Tibial nerve (tissue), 4 donors: ENCODE measurements around the gene REPS1. TPM values are rescaled to one million over a fixed set of nuclear protein-coding genes. Genes with fewer than 3 reads are reported as not detected.
"Not testable (repeated sequence)": the region's sequence is repeated elsewhere in the genome, so short reads cannot be mapped to it uniquely, and the experiment has no call there.

Experiments used
- DNase-seq, 2 donors: peaks; one replicate each; pipeline ENCODE4 v3.0.0-alpha.2; 2019; ENCODE audit warnings: low spot score in 2 of 2
- H3K27ac ChIP-seq, 4 donors: fragments of 200-600 bp; sonication (generic) in 3 of 4; one replicate each; pipeline ENCODE4 v1.5.1; 2017 to 2019; ENCODE audit warnings: mild to moderate bottlenecking in 1 of 4
- H3K27me3 ChIP-seq, 2 donors: fragments of 200-600 bp; sonication (generic) in 1 of 2; one replicate each; pipeline versions ENCODE4 v1.5.1 to v1.6.0; 2017 to 2019
- H3K36me3 ChIP-seq, 3 donors: fragments of 200-600 bp; sonication (generic); one replicate each; pipeline ENCODE4 v1.5.1; 2018 to 2019
- H3K4me1 ChIP-seq, 4 donors: fragments of 200-600 bp; sonication (generic) in 3 of 4; one replicate each; pipeline ENCODE4 v1.5.1; 2017 to 2019
- H3K4me3 ChIP-seq, 4 donors: fragments of 200-600 bp; sonication (generic) in 3 of 4; one replicate each; pipeline ENCODE4 v1.5.1; 2017 to 2019; ENCODE audit warnings: mild to moderate bottlenecking in 1 of 4, moderate library complexity in 1 of 4
- H3K9me3 ChIP-seq, 4 donors: fragments of 200-600 bp; sonication (generic) in 3 of 4; one replicate each; pipeline ENCODE4 v1.5.1; 2017 to 2019
- CTCF ChIP-seq, 5 experiments: fragments of 200-600 bp in 3 of 5; fragments of 450-650 bp in 2 of 5; sonication (generic) in 3 of 5; IDR thresholded peaks; one replicate each; pipeline ENCODE4 v1.5.1; 2016 to 2019; ENCODE audit warnings: antibody characterized with exemption in 5 of 5, mild to moderate bottlenecking in 3 of 5, moderate library complexity in 2 of 5
- EP300 ChIP-seq, 2 donors: sonication (generic); formaldehyde crosslinking; IDR thresholded peaks; one replicate each; pipeline ENCODE4 v1.6.1; 2017; ENCODE audit warnings: antibody characterized with exemption in 2 of 2, mild to moderate bottlenecking in 1 of 2
- POLR2A ChIP-seq, 2 donors: fragments of 450-650 bp; IDR thresholded peaks; one replicate each; pipeline ENCODE4 v1.6.1; 2017; ENCODE audit warnings: antibody characterized with exemption in 2 of 2, mild to moderate bottlenecking in 2 of 2, moderate library complexity in 2 of 2
- WGBS, 2 donors: methylation state at CpG; one replicate each; pipeline ENCODE4 v1.1.5; 2018; 5-methylcytosine and 5-hydroxymethylcytosine counted together
- total RNA-seq, 4 donors: library from RNA; depleted of rRNA; stranded (reverse); fragments of >200 nt; gene quantifications; one replicate each; pipeline ENCODE4 v1.1.0, GENCODE V29; 2016

REPS1 gene
- total RNA-seq, 4 donors from 2014 or later, result 31.0 to 66.0 (median 50.6) TPM

GRCh38 chr6:138999949-139000725 lies 12.1 kb upstream of the REPS1 start:
- no peak for TF ChIP-seq CTCF (IDR thresholded peaks at IDR 0.05)
- TF ChIP-seq EP300 (IDR thresholded peaks at IDR 0.05), result no peak
- TF ChIP-seq POLR2A (IDR thresholded peaks at IDR 0.05), result no peak
- no peak overlapping the region for H3K4me3 ChIP-seq
- WGBS, 2 donors, result 77 to 79% methylated on average over 4 of the region's 4 CpGs
- no peak for DNase-seq
- no peaks in the 10 kb centered on the region for H3K36me3 ChIP-seq
- no peak overlapping the region for H3K27ac ChIP-seq
- H3K4me1 ChIP-seq, result peaks cover 0 to 8% (median 0%) of the 10 kb centered on the region in 4 donors
- H3K9me3 ChIP-seq, result no peaks in the 10 kb centered on the region
- H3K27me3 ChIP-seq, result no peaks in the 10 kb centered on the region

DNA sequence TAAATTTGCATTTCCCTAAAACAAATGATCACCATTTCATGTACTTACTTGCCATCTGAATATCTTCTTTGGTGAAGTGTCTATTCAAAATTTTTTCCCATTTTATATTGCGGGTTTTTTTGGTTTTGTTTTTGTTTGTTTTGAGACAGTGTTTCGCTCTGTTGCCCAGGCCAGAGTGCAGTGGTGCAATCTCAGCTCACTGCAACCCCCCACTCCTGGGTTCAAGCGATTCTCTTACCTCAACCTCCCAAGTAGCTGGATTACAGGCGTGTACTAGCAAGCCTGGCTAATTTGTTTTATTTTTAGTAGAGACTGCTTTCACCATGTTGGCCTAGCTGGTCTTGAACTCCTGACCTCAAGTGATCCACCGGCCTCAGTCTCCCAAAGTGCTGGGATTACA lies 9.1 kb upstream of the REPS1 start:
- 82 to 83% methylated on average over 5 of the region's 5 CpGs for WGBS, 2 donors
- Histone ChIP-seq H3K27me3 (no peaks in the 10 kb centered on the region), H3K9me3 (no peaks in the 10 kb centered on the region), H3K4me3 (no peak overlapping the region), H3K27ac (no peak overlapping the region), H3K36me3 (no peaks in the 10 kb centered on the region), H3K4me1 (peaks cover 0 to 8% (median 0%) of the 10 kb centered on the region in 4 donors)
- no peak for TF ChIP-seq EP300 (IDR thresholded peaks at IDR 0.05)
- TF ChIP-seq POLR2A (IDR thresholded peaks at IDR 0.05), result no peak
- TF ChIP-seq CTCF (IDR thresholded peaks at IDR 0.05), result no peak
- no peak for DNase-seq

DNA sequence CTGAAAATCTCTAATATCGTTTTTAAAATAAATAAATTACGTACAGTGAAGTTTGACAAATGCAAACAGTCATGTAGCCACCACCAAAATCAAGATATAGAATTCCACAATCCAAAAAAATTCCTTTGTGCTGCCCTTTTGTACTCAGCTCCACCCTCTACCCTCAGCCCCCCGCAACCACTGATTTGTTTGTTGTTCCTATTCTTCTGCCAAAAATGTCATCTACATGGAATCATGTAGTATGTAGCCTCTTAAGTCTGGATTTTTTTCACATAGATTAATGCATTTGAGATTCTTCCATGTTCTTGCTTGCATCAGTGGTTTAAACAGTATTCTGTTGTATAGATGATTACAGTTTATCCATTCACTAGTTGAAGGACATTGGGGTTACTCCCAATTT lies 8.5 kb upstream of the REPS1 start:
- H3K36me3 ChIP-seq, result no peaks in the 10 kb centered on the region
- no peaks in the 10 kb centered on the region for H3K27me3 ChIP-seq
- WGBS, 2 donors, result 50 to 59% methylated on average over 3 of the region's 3 CpGs

GRCh38 chr6:138993410-138993809 lies 5.4 kb upstream of the REPS1 start:
- H3K36me3 ChIP-seq, H3K27me3 ChIP-seq, H3K4me3 ChIP-seq, H3K9me3 ChIP-seq, DNase-seq, H3K27ac ChIP-seq: not testable (repeated sequence)
- peaks cover 0 to 15% (median 0%) of the 10 kb centered on the region in 4 donors for H3K4me1 ChIP-seq
- 84 to 95% methylated on average over 1 of the region's 1 CpG for WGBS, 2 donors

More for the DNA sequence above, 8.5 kb upstream of the REPS1 start:
- no peaks in the 10 kb centered on the region for H3K9me3 ChIP-seq
- peaks cover 0 to 8% (median 0%) of the 10 kb centered on the region in 4 donors for H3K4me1 ChIP-seq
- TF ChIP-seq EP300 (IDR thresholded peaks at IDR 0.05), result no peak
- no peak for TF ChIP-seq CTCF (IDR thresholded peaks at IDR 0.05)
- TF ChIP-seq POLR2A (IDR thresholded peaks at IDR 0.05), result no peak
- H3K27ac ChIP-seq, result no peak overlapping the region
- no peak overlapping the region for H3K4me3 ChIP-seq
- DNase-seq, result no peak

DNA sequence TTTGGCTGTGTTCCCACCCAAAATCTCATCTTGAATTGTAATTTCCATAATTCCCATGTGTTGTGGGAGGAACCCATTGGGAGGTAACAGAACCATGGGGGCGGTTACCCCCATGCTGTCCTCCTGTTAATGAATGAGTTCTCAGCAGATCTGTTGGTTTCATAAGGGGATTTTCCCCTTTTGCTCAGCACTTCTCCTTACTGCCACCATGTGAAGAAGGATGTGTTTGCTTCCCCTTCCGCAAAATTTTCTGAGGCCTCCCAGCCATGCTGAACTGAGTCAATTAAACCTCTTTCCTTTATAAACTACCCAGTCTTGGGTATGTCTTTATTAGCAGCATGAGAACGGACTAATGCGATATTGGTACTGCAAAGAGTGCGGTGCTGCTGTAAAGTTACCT lies 4.9 kb upstream of the REPS1 start:
- H3K9me3 ChIP-seq, H3K4me3 ChIP-seq, H3K27me3 ChIP-seq, H3K36me3 ChIP-seq, H3K27ac ChIP-seq, DNase-seq: not testable (repeated sequence)
- peaks cover 0 to 15% (median 0%) of the 10 kb centered on the region in 4 donors for H3K4me1 ChIP-seq
- WGBS, 2 donors, result 89 to 93% methylated on average over 5 of the region's 5 CpGs

GRCh38 chr6:138991206-138991605 lies 3.2 kb upstream of the REPS1 start:
- 77 to 83% methylated on average over 5 of the region's 5 CpGs for WGBS, 2 donors

More at GRCh38 chr6:138991206-138991605, 3.2 kb upstream of the REPS1 start:
- H3K4me3 ChIP-seq, result no peak overlapping the region
- no peaks in the 10 kb centered on the region for H3K27me3 ChIP-seq
- TF ChIP-seq CTCF (IDR thresholded peaks at IDR 0.05), result no peak
- no peak for TF ChIP-seq EP300 (IDR thresholded peaks at IDR 0.05)
- TF ChIP-seq POLR2A (IDR thresholded peaks at IDR 0.05), result no peak
- peaks cover 0 to 15% (median 3%) of the 10 kb centered on the region in 4 donors for H3K4me1 ChIP-seq
- H3K36me3 ChIP-seq, result no peaks in the 10 kb centered on the region
- DNase-seq, result no peak
- H3K9me3 ChIP-seq, result no peaks in the 10 kb centered on the region
- no peak overlapping the region for H3K27ac ChIP-seq
